ENCODE measurements around the gene ENSA.
A peak's percentile ranks its signal among the peaks of the same experiment; 100 is the strongest.
"Not testable (repeated sequence)": the region's sequence is repeated elsewhere in the genome, so short reads cannot be mapped to it uniquely, and the experiment has no call there.

Gene ENSA

GRCh38 chr1:150621497-150622302, 7.7 kb downstream of the ENSA start:
- DNase-seq, result peak; percentile 41

DNA sequence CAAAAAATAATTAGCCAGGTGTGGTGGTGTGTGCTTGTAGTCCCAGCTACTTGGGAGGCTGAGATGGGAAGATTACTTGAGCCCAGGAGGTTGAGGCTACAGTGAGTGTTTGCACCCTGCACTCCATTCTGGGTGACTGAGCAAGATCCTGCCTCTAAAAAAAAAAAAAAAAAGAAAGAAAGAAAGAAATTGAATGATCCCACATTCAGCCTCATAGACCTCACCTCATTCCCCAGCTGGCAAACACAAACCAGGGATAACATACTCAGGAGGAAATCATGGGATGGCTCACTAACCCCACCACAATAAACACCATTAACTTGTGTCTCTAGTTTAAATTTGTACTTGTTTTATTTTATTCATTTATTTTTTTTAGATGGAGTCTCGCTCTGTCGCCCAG, 8.5 kb downstream of the ENSA start:
- no peak for DNase-seq

DNA sequence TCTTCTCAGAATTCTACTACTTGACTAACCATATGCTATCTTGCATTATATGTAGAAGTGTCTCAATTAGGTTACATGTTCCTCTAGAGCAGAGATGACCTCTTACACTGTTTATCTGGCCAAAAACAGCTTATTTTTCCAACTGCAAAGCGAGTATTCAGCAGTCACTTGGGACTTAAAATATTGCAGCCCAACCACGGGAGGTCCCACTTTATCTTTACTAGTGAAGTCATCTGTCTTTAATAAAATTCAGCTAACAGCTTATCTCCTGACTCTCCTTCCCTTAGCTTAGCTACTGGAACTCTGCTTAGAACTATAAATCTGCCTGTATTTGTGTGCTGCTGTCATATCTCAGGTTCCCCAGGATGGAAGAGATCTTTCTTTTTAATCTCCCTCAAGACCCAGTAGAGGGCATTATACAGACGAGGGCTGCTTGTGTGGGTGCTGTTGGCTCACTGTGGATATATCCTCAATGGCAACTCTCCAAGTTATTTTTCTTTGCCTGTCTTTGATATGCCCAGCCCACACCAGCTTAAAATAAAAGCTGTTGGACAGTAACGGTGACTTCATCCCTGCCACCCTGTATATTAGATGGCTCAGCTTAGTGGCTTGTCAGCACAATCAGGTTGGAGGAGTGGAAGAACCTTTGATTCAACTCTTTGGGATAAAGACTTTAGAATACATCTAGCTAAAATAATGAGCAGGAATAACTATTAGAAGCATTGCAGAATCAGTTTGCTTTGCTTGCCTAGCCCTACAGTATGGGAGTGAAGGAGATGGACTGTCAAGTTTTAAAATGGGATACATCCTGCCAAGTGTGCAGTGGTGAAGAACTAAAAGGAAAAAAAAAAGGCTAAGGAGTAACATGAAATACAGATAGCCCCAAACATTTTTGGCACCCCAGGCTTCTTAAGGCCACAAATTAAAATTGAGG, 9.6 kb downstream of the ENSA start:
- no peak for DNase-seq

GRCh38 chr1:150615346-150616201, 13.8 kb downstream of the ENSA start:
- DNase-seq, result no peak

GRCh38 chr1:150613061-150613920, 16.1 kb downstream of the ENSA start:
- DNase-seq, result peak; percentile 100

GRCh38 chr1:150612014-150612345, 17.4 kb downstream of the ENSA start:
- DNase-seq, result no peak

DNA sequence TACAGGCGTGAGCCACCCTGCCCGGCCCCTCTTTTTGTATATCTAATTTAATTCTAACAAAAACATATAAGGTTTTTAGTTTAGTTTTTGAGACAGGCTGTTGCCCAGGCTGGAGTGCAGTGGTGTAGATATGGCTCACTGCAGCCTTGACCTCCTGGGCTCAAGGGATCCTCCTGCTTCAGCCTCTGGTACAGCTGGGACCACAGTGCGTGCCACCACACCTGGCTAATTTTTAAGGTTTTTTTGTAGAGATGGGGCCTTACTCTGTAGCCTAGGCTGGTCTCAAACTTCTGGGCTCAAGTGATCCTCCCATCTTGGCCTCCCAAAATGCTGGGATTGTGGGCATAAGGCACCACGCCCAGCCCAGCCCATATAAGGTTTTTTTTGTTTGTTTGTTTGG, 18.8 kb downstream of the ENSA start:
- DNase-seq, result no peak

GRCh38 chr1:150609732-150610131, 19.7 kb downstream of the ENSA start:
- no peak for DNase-seq

GRCh38 chr1:150606463-150607142, 22.8 kb downstream of the ENSA start:
- no peak for DNase-seq

DNA sequence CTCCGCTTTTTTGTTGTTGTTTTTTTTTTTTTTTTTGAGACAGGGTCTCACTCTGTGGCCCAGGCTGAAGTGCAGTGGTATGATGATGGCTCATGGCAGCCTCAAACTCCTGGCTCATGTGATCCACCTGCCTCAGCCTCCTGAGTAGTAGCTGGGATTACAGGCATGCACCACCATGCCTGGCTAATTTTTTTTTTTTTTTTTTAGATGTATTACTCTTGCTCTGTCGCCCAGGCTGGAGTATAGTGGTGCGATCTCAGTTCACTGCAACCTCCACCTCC, 24.0 kb downstream of the ENSA start:
- not testable (repeated sequence) for DNase-seq

DNA sequence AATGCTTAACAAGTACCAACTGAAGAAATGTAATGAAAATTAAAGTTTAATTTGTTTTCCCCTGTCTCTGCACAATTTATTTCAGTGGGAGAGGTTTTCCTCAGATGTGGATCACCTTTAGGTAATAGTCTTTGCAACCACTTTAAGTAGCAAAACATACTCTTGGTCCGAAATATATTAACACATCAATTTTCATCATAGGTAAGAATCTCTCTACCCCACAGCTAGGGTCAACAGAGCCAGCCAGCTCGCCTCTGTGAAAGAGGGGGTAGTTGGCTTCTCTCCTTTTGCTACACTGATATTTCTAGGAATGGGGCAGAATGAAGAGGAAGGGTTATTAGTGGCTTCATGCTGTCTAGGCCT, 25.2 kb downstream of the ENSA start:
- no peak for DNase-seq

GRCh38 chr1:150603711-150604110, 25.7 kb downstream of the ENSA start:
- DNase-seq, result no peak

DNA sequence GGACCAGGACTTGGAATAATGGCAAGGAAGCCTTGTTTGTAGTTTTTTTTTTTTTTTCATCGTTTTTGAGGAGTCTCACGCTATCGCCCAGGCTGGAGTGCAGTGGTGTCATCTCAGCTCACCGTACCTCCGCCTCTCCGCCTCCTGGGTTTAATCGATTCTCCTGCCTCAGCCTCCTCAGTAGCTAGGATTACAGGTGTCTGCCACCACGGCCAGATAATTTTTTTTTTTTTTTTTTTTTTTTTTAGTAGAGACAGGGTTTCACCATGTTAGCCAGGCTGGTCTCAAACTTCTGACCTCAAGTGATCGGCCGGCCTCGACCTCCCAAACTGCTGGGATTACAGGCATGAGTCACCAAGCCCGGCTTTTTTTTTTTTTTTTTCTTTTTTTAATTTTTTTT, 27.0 kb downstream of the ENSA start:
- DNase-seq, result not testable (repeated sequence)

GRCh38 chr1:150601540-150601939, 27.9 kb downstream of the ENSA start:
- no peak for DNase-seq

DNA sequence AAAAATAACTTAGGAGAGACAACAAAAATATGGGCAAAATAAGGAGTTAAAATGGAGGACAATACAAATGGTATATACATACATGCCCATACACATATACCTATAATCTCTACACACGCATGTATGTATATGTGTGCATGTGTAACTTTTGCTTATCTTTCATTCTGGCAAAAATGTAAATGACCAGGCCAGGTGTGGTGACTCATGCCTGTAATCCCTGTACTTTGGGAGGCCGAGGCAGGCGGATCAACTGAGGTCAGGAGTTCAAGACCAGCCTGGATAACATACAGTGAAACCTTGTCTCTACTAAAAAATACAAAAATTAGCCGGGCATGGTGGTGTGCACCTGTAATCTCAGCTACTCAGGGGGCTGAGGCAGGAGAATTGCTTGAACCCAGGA, 31.1 kb downstream of the ENSA start:
- not testable (repeated sequence) for DNase-seq

GRCh38 chr1:150596976-150597375, 32.4 kb downstream of the ENSA start:
- no peak for DNase-seq

DNA sequence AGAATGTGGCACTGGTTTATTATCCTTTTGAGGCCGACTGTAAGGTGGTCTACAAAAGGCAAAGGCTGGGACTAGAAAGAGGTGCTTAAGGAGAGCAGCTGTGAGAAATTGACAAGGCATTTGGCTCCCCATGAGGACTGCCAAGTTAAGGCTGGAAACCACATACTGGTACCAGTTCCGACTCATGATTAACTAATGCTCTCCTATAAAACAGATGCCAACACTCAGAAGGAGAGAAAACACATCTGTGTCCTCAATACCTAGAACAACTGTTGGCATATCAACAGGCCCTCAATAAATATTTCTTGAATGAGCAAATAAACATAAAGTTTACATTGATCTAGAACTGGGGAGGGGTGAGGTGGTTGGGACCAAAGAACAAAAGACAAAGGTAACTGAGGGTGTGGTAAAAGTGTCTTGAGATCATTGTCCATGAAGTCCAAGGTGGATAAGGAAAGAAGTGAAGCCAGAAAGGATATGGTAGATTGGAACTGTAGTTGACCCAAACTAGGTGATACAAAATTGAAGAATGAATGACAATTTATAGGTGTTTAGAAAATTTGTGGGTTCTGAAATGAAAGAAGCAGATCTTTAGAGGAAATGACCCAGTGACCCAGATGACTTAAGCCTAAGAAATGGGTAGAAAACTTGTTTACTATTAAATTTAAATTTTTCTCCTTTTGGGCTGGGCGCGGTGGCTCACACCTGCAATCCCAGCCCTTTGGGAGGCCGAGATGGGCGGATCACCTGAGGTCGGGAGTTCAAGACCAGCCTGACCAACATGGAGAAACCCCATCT, 33.1 kb downstream of the ENSA start:
- DNase-seq, result no peak

GRCh38 chr1:150582371-150582770, 47.0 kb downstream of the ENSA start:
- DNase-seq, result no peak

GRCh38 chr1:150581962-150582361, 47.5 kb downstream of the ENSA start:
- not testable (repeated sequence) for DNase-seq

GRCh38 chr1:150581437-150581836, 48.0 kb downstream of the ENSA start:
- DNase-seq, result not testable (repeated sequence)

- DNase-seq, result not testable (repeated sequence)
Measured at GRCh38 chr1:150580966-150581365, 48.4 kb downstream of the ENSA start.

Data from SHP77 treated with DMSO at 0.1 percent for 48 hours (cell line).